ENCODE measurements around the gene ZNF672. TPM values are rescaled to one million over a fixed set of nuclear protein-coding genes. Genes with fewer than 3 reads are reported as not detected.
A peak's percentile ranks its signal among the peaks of the same experiment; 100 is the strongest.

The ZNF672 gene
- total and polyA plus RNA-seq, 2 of the 13 experiments (the other 11 are each of a cell fraction or from before 2014, with no cell fraction given) = 17.2 to 22.9 TPM

DNA sequence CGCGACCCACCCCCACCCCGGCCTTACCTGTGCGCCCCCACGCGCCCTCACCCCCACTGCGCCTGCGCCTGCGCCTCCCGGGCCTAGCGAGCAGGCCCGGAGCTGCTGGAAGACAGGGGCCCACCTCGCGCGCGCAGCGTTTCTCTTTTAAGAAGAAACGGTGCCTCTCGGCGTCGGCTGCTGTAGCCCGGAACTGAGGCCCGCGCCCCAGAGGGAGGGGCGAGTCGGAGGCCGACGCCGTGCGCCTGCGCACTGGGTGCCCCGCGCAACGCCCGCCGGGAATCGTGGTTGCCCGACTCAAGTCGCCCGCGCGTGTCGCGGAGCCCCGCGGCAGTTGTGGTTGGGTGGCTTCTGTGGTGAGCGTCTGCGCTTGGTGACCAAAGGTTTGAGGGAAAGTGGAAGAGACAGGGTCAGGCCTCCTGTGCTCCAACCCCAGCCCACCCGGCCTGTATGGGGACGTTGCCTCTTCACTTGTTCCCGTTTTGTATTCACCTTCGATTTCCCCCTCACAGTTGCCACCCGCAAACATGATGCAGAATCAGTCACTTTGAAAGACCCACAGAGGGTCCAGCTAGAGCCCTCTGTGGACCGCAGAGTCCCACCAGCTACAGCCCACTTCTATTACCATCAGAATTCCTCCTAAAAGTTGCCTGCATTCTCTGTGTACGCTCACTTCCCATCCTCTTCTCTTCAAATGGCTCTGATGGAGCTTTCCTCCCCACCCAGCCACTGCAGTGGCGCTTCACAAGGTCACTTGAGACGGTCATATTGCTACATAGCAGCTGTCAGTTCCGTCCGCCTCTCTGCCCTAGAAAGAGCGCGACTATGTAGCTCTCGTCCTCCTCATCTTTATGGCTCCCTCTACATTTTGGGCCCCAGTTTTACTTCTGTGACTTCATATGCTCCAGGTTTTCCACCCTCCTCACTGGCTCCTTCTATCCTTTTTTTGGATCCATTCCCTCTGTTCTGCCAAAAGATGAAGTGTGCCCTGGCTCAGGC, 21.2 kb downstream of the ZNF672 start, which contains the start of gene ZNF692 (continued):
- peak; percentile 25; the same call in 1 of the 2 replicates for TF ChIP-seq ZC3H13 (CRISPR knock-in tag; IDR thresholded peaks at IDR 0.05)
- no peak for TF ChIP-seq ZKSCAN1 (IDR thresholded peaks at IDR 0.05; ENCODE audit: low read length)
- no peak for TF ChIP-seq HNRNPL (IDR thresholded peaks at IDR 0.05; ENCODE audit: low read depth, low read length)
- TF ChIP-seq ISX (CRISPR knock-in tag; conservative IDR thresholded peaks at IDR 0.05) = no peak
- TF ChIP-seq, protein P1, sequence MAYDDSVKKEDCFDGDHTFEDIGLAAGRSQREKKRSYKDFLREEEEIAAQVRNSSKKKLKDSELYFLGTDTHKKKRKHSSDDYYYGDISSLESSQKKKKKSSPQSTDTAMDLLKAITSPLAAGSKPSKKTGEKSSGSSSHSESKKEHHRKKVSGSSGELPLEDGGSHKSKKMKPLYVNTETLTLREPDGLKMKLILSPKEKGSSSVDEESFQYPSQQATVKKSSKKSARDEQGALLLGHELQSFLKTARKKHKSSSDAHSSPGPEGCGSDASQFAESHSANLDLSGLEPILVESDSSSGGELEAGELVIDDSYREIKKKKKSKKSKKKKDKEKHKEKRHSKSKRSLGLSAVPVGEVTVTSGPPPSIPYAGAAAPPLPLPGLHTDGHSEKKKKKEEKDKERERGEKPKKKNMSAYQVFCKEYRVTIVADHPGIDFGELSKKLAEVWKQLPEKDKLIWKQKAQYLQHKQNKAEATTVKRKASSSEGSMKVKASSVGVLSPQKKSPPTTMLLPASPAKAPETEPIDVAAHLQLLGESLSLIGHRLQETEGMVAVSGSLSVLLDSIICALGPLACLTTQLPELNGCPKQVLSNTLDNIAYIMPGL (CRISPR knock-in tag; IDR thresholded peaks at IDR 0.05; ENCODE audit: borderline replicate concordance in 1 of 2, low read depth in 1 of 2) = peak; percentile 15 to 47; a peak in 2 of 4 replicates
- 0 out of 2 replicates have a peak, but pooled peaks have one; percentile 36 for TF ChIP-seq ZNF557 (CRISPR knock-in tag; IDR thresholded peaks at IDR 0.05)
- TF ChIP-seq ZEB1 (IDR thresholded peaks at IDR 0.05; ENCODE audit: insufficient replicate concordance, low read depth) = no peak
- TF ChIP-seq HNRNPLL (IDR thresholded peaks at IDR 0.05; ENCODE audit: low read depth, low read length, poor library complexity, severe bottlenecking) = peak; percentile 67
- TF ChIP-seq SPEN (CRISPR knock-in tag; IDR thresholded peaks at IDR 0.05; ENCODE audit: low read depth) = peak; percentile 16; the same call in 1 of the 2 replicates
- TF ChIP-seq, protein P2, sequence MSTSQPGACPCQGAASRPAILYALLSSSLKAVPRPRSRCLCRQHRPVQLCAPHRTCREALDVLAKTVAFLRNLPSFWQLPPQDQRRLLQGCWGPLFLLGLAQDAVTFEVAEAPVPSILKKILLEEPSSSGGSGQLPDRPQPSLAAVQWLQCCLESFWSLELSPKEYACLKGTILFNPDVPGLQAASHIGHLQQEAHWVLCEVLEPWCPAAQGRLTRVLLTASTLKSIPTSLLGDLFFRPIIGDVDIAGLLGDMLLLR (CRISPR knock-in tag; IDR thresholded peaks at IDR 0.05) = no peak; the same call in 1 of the 2 replicates
- no peak for TF ChIP-seq ZNF253 (CRISPR knock-in tag; IDR thresholded peaks at IDR 0.05; ENCODE audit: borderline replicate concordance)
- TF ChIP-seq, protein P3, sequence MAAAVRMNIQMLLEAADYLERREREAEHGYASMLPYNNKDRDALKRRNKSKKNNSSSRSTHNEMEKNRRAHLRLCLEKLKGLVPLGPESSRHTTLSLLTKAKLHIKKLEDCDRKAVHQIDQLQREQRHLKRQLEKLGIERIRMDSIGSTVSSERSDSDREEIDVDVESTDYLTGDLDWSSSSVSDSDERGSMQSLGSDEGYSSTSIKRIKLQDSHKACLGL (CRISPR knock-in tag; IDR thresholded peaks at IDR 0.05) = no peak
- no peak for TF ChIP-seq ZNF510 (CRISPR knock-in tag; IDR thresholded peaks at IDR 0.05; ENCODE audit: low read depth)
- TF ChIP-seq ZNF136 (CRISPR knock-in tag; IDR thresholded peaks at IDR 0.05; ENCODE audit: low read depth) = no peak
- TF ChIP-seq FOXK1 (CRISPR knock-in tag; IDR thresholded peaks at IDR 0.05; ENCODE audit: borderline replicate concordance, low read depth) = 0 out of 2 replicates have a peak, but pooled peaks have one; percentile 21
- no peak for TF ChIP-seq SMC3 (IDR thresholded peaks at IDR 0.05; ENCODE audit: low read length)
- no peak; the same call in 1 of the 2 replicates for TF ChIP-seq ZNF547 (CRISPR knock-in tag; IDR thresholded peaks at IDR 0.05)
- TF ChIP-seq ZBTB21 (CRISPR knock-in tag; IDR thresholded peaks at IDR 0.05) = no peak
- TF ChIP-seq, protein P4, sequence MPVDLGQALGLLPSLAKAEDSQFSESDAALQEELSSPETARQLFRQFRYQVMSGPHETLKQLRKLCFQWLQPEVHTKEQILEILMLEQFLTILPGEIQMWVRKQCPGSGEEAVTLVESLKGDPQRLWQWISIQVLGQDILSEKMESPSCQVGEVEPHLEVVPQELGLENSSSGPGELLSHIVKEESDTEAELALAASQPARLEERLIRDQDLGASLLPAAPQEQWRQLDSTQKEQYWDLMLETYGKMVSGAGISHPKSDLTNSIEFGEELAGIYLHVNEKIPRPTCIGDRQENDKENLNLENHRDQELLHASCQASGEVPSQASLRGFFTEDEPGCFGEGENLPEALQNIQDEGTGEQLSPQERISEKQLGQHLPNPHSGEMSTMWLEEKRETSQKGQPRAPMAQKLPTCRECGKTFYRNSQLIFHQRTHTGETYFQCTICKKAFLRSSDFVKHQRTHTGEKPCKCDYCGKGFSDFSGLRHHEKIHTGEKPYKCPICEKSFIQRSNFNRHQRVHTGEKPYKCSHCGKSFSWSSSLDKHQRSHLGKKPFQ (CRISPR knock-in tag; IDR thresholded peaks at IDR 0.05; ENCODE audit: insufficient replicate concordance) = peak; percentile 48
- TF ChIP-seq CC2D1A (CRISPR knock-in tag; IDR thresholded peaks at IDR 0.05) = no peak
- TF ChIP-seq SETDB1 (CRISPR knock-in tag; IDR thresholded peaks at IDR 0.05; ENCODE audit: borderline replicate concordance) = no peak
- peak; percentile 81 for TF ChIP-seq SALL1 (CRISPR knock-in tag; IDR thresholded peaks at IDR 0.05)
- TF ChIP-seq ZNF552 (CRISPR knock-in tag; IDR thresholded peaks at IDR 0.05; ENCODE audit: borderline replicate concordance) = 0 out of 2 replicates have a peak, but pooled peaks have one; percentile 28

Measured in HepG2 (cell line).